H1 (cell line): ENCODE data around the gene NPAT. TPM values are rescaled to one million over a fixed set of nuclear protein-coding genes. Genes with fewer than 3 reads are reported as not detected.

ENCODE experiments used
- CTCF ChIA-PET: fragments of 300-600 bp; sonication (Branson Sonifier 250); formaldehyde crosslinking; loops from one replicate; lab custom pipeline; 2021; ENCODE audit not compliant: partially characterized antibody; lab: Charles Lee
- POLR2A ChIA-PET: fragments of 300-600 bp; sonication (Branson Sonifier 250); formaldehyde crosslinking; loops from one replicate; lab custom pipeline; 2021; ENCODE audit warnings: inconsistent platforms; ENCODE audit not compliant: partially characterized antibody; lab: Charles Lee
- DNase-seq, 2 experiments: peaks; one replicate each; pipeline versions ENCODE4 v3.0.0 to v3.0.0-alpha.2; 2010 to 2022; ENCODE audit warnings: low spot score in 2 of 2, low read depth in 1 of 2, mixed read lengths in 1 of 2
- FAIRE-seq: peaks from 2 replicates; lab custom pipeline; 2011; peaks lifted over from hg19 to GRCh38; lab: Jason Lieb, UNC
- H2AFZ ChIP-seq: 2 replicates; pipeline ENCODE4 v1.8.1; 2012; ENCODE audit warnings: low read length, inconsistent platforms
- H2AK5ac ChIP-seq: 2 replicates; pipeline ENCODE4 v1.6.1; 2013; ENCODE audit warnings: low read depth, low read length
- H2BK120ac ChIP-seq: replicated peaks from 2 replicates; pipeline ENCODE3; 2013; ENCODE audit warnings: low read depth, low read length, inconsistent platforms
- H2BK12ac ChIP-seq: 2 replicates; pipeline ENCODE4 v1.6.1; 2013; ENCODE audit warnings: low read depth, low read length
- H2BK15ac ChIP-seq: 2 replicates; pipeline ENCODE4 v1.6.1; 2013; ENCODE audit warnings: low read length
- H2BK20ac ChIP-seq: 2 replicates; pipeline ENCODE4 v1.6.1; 2013; ENCODE audit warnings: low read length
- H2BK5ac ChIP-seq: 2 replicates; pipeline ENCODE4 v1.6.1; 2013; ENCODE audit warnings: low read depth, low read length
- H3K14ac ChIP-seq: 2 replicates; pipeline ENCODE4 v1.6.1; 2013; ENCODE audit warnings: inconsistent platforms; ENCODE audit not compliant: insufficient read length
- H3K18ac ChIP-seq: 2 replicates; pipeline ENCODE4 v1.6.1; 2013; ENCODE audit warnings: low read length; ENCODE audit errors: extremely low read depth
- H3K23ac ChIP-seq: 2 replicates; pipeline ENCODE4 v1.6.1; 2013; ENCODE audit warnings: inconsistent platforms; ENCODE audit not compliant: insufficient read length
- H3K23me2 ChIP-seq: 2 replicates; pipeline ENCODE4 v1.6.1; 2013; ENCODE audit warnings: low read depth, low read length
- H3K27ac ChIP-seq: 2 replicates; pipeline ENCODE4 v1.6.1; 2011; ENCODE audit warnings: low read depth, low read length, inconsistent platforms
- H3K27me3 ChIP-seq, 4 experiments: replicated peaks in 1 of 4; 1 replicate in 1 of 4; 2 replicates in 3 of 4; pipeline versions ENCODE4 v1.6.1 to v1.8.1; 2011 to 2013; ENCODE audit warnings: low read length in 3 of 4, mild to moderate bottlenecking in 3 of 4, inconsistent platforms in 2 of 4, mixed read lengths in 2 of 4, moderate library complexity in 1 of 4; ENCODE audit not compliant: control insufficient read depth in 3 of 4, insufficient read depth in 3 of 4; ENCODE audit errors: extremely low read depth in 1 of 4
- H3K36me3 ChIP-seq, 4 experiments: 2 replicates each; pipeline versions ENCODE4 v1.6.1 to v1.8.1; 2011 to 2013; ENCODE audit warnings: mild to moderate bottlenecking in 4 of 4, low read length in 3 of 4, moderate library complexity in 2 of 4, control low read depth in 1 of 4, inconsistent platforms in 1 of 4; ENCODE audit not compliant: insufficient read depth in 4 of 4, control insufficient read depth in 2 of 4
- H3K4ac ChIP-seq: replicated peaks from 2 replicates; pipeline ENCODE3; 2013; ENCODE audit warnings: low read length, low read depth, mixed read lengths, inconsistent platforms; ENCODE audit not compliant: insufficient read length
- H3K4me1 ChIP-seq, 4 experiments: replicated peaks in 1 of 4; 1 replicate in 1 of 4; 2 replicates in 3 of 4; pipeline versions ENCODE4 v1.6.1 to v1.8.1; 2011 to 2013; ENCODE audit warnings: low read length in 3 of 4, inconsistent platforms in 2 of 4, mixed read lengths in 1 of 4; ENCODE audit not compliant: insufficient read depth in 4 of 4, control insufficient read depth in 3 of 4
- H3K4me2 ChIP-seq, 2 experiments: 2 replicates each; pipeline versions ENCODE4 v1.6.1 to v1.8.1; 2011 to 2013; ENCODE audit warnings: low read depth in 2 of 2, low read length in 2 of 2, control low read depth in 1 of 2, inconsistent platforms in 1 of 2, mild to moderate bottlenecking in 1 of 2; ENCODE audit not compliant: insufficient read depth in 1 of 2
- H3K4me3 ChIP-seq, 4 experiments: fragments of 200-600, 300-600 bp in 1 of 4; sonication (generic), shearing (Covaris generic), sonication (Bioruptor Twin) in 1 of 4; 2 replicates each; pipeline versions ENCODE4 v1.5.1 to v1.8.1; 2011 to 2016; ENCODE audit warnings: low read length in 4 of 4, low read depth in 3 of 4, control low read depth in 2 of 4, inconsistent platforms in 2 of 4, mild to moderate bottlenecking in 2 of 4, mixed read lengths in 1 of 4, moderate library complexity in 1 of 4; ENCODE audit not compliant: insufficient read depth in 2 of 4; ENCODE audit errors: extremely low read depth in 1 of 4
- H3K56ac ChIP-seq: replicated peaks from 2 replicates; pipeline ENCODE3; 2013; ENCODE audit warnings: low read depth, mild to moderate bottlenecking, mixed read lengths, low read length, inconsistent platforms; ENCODE audit not compliant: insufficient read length
- H3K79me1 ChIP-seq: 2 replicates; pipeline ENCODE4 v1.6.1; 2013; ENCODE audit warnings: low read depth, low read length, control low read depth
- H3K79me2 ChIP-seq, 2 experiments: 2 replicates each; pipeline versions ENCODE4 v1.6.1 to v1.8.1; 2012 to 2013; ENCODE audit warnings: low read length in 2 of 2, mild to moderate bottlenecking in 2 of 2, inconsistent platforms in 1 of 2; ENCODE audit not compliant: insufficient read depth in 2 of 2, control insufficient read depth in 1 of 2
- H3K9ac ChIP-seq, 4 experiments: replicated peaks in 1 of 4; 1 replicate in 1 of 4; 2 replicates in 3 of 4; pipeline versions ENCODE4 v1.6.1 to v1.8.1; 2011 to 2013; ENCODE audit warnings: low read depth in 3 of 4, low read length in 3 of 4, control low read depth in 2 of 4, mild to moderate bottlenecking in 2 of 4, moderate library complexity in 2 of 4, inconsistent platforms in 1 of 4; ENCODE audit errors: extremely low read depth in 1 of 4
- H3K9me3 ChIP-seq, 2 experiments: 2 replicates each; pipeline versions ENCODE4 v1.6.1 to v1.8.1; 2012 to 2013; ENCODE audit warnings: mild to moderate bottlenecking in 2 of 2, moderate library complexity in 2 of 2, control low read depth in 1 of 2, inconsistent platforms in 1 of 2, low read depth in 1 of 2, low read length in 1 of 2, mixed read lengths in 1 of 2; ENCODE audit not compliant: insufficient read depth in 2 of 2
- H4K20me1 ChIP-seq, 2 experiments: replicated peaks in 1 of 2; 2 replicates each; pipeline versions ENCODE3 to v1.8.1; 2011 to 2013; ENCODE audit warnings: inconsistent platforms in 2 of 2, low read length in 2 of 2, mild to moderate bottlenecking in 1 of 2; ENCODE audit not compliant: insufficient read depth in 2 of 2, control insufficient read depth in 1 of 2
- H4K5ac ChIP-seq: 2 replicates; pipeline ENCODE4 v1.6.1; 2013; ENCODE audit warnings: low read length, low read depth, mixed read lengths, inconsistent platforms; ENCODE audit not compliant: insufficient read length
- H4K8ac ChIP-seq: 2 replicates; pipeline ENCODE4 v1.8.0; 2013; ENCODE audit warnings: mild to moderate bottlenecking, moderate library complexity, low read length, inconsistent platforms; ENCODE audit not compliant: insufficient read depth; ENCODE audit errors: extremely low read depth
- H4K91ac ChIP-seq: replicated peaks from 2 replicates; pipeline ENCODE3; 2013; ENCODE audit warnings: low read length, mixed read lengths, inconsistent platforms; ENCODE audit not compliant: insufficient read length
- ASH2L ChIP-seq: fragments of 200-600, 300-600 bp; sonication (generic); IDR thresholded peaks from one replicate; pipeline ENCODE4 v1.7.1; 2017; ENCODE audit warnings: low read length
- CHD1 ChIP-seq: IDR thresholded peaks from 2 replicates; pipeline ENCODE4 v1.6.1; 2012; ENCODE audit warnings: low read depth, low read length, improper control_type of control experiment
- CREB1 ChIP-seq: IDR thresholded peaks from 2 replicates; pipeline ENCODE4 v1.6.1; 2012; ENCODE audit warnings: inconsistent platforms
- EGR1 ChIP-seq: IDR thresholded peaks from 2 replicates; pipeline ENCODE4 v1.6.1; 2011; ENCODE audit warnings: low read depth, low read length, borderline replicate concordance
- polyA plus RNA-seq, 7 experiments: library from polyadenylated mRNA; depleted of rRNA in 3 of 7; stranded (reverse) in 5 of 7; unstranded in 2 of 7; fragments of >200 nt in 5 of 7; fragments of 200-250 nt in 2 of 7; gene quantifications; 1 replicate in 5 of 7; 2 replicates in 1 of 7; 4 replicates in 1 of 7; pipeline versions ENCODE4 v1.2.1 to v1.2.3, GENCODE V29; 2011 to 2013; ENCODE audit warnings: missing spikeins in 2 of 7, mixed read lengths in 2 of 7
- total RNA-seq: library from RNA; stranded (reverse); fragmentation: NEBNext Ultra II Directional; extraction: Animal tissue kit (Norgen Biotek cat#: 25700); gene quantifications from 2 replicates; pipeline ENCODE4 v1.2.1, GENCODE V29; 2021

NPAT gene
- total and polyA plus RNA-seq, 2 of the 8 experiments (the other 6 are each of a cell fraction or from before 2014, with no cell fraction given), result 4.6 to 23.4 TPM

DNA sequence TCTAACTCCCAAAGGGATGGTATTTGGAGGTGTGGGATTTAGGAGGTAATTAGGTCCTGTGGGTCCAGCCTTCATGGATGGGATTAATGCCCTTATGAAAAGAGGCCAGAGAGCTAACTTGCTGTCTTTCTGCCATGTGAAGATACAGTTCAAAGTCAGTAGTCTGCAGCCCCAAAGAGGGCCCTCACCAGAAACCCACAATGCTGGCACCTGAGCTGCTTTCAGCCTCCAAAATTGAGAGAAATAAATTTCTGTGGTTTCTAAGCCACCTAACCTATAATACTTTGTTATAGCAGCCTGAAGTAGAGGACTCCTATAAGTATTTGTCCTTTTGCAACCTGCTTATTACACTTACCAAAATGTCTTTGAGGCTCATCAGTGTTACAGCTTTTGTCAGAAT lies 16.6 kb upstream of the NPAT start:
- DNase-seq, result no peak
- ChIA-PET POLR2A (no interaction called here), CTCF (no interaction called here)
- no peak overlapping the region for H2AFZ ChIP-seq
- H4K8ac ChIP-seq, result no peak overlapping the region
- H2BK12ac ChIP-seq, result no peak overlapping the region
- no peak for TF ChIP-seq ASH2L
- TF ChIP-seq CHD1, result no peak
- no peak for TF ChIP-seq CREB1
- TF ChIP-seq EGR1, result no peak
- H3K14ac ChIP-seq, result no peak overlapping the region
- no peak for FAIRE-seq
- H3K79me2 ChIP-seq, result no peaks in the 10 kb centered on the region
- H3K23me2 ChIP-seq, result no peaks in the 10 kb centered on the region
- H4K91ac ChIP-seq, result no peak overlapping the region
- no peaks in the 10 kb centered on the region for H3K79me1 ChIP-seq
- H3K9ac ChIP-seq, result no peak overlapping the region
- H4K20me1 ChIP-seq, result no peaks in the 10 kb centered on the region
- no peak overlapping the region for H3K18ac ChIP-seq
- no peak overlapping the region for H2BK5ac ChIP-seq
- H2AK5ac ChIP-seq, result no peak overlapping the region
- H2BK15ac ChIP-seq, result no peak overlapping the region
- H3K36me3 ChIP-seq, result peaks cover 3 to 42% (median 15%) of the 10 kb centered on the region in 4 experiments; a peak in 7 of 8 replicates
- H4K5ac ChIP-seq, result no peak overlapping the region
- no peaks in the 10 kb centered on the region for H3K9me3 ChIP-seq
- no peaks in the 10 kb centered on the region for H3K27me3 ChIP-seq
- H2BK120ac ChIP-seq, result no peak overlapping the region
- no peak overlapping the region for H3K56ac ChIP-seq
- no peak overlapping the region for H3K4me2 ChIP-seq
- no peaks in the 10 kb centered on the region for H3K4me1 ChIP-seq
- no peak overlapping the region for H3K4ac ChIP-seq
- H3K27ac ChIP-seq, result no peak overlapping the region
- no peak overlapping the region for H3K23ac ChIP-seq
- no peak overlapping the region for H3K4me3 ChIP-seq
- no peak overlapping the region for H2BK20ac ChIP-seq
